OCI-LY3 (cell line): ENCODE results near the gene PPIP5K2.

Experiments
- EZH2phosphoT487 ChIP-seq: fragments of 200-600 bp; shearing (Covaris generic); IDR thresholded peaks from 2 replicates; pipeline ENCODE4 v1.6.1; 2018; ENCODE audit warnings: antibody characterized with exemption, mixed run types, low read depth
- TF ChIP-seq, protein P1 (sequence below): fragments of 200-600, 300-600 bp; sonication (generic); IDR thresholded peaks from 2 replicates; pipeline ENCODE4 v1.5.1; 2014; ENCODE audit warnings: antibody characterized with exemption, low read length, low read depth

DNA sequence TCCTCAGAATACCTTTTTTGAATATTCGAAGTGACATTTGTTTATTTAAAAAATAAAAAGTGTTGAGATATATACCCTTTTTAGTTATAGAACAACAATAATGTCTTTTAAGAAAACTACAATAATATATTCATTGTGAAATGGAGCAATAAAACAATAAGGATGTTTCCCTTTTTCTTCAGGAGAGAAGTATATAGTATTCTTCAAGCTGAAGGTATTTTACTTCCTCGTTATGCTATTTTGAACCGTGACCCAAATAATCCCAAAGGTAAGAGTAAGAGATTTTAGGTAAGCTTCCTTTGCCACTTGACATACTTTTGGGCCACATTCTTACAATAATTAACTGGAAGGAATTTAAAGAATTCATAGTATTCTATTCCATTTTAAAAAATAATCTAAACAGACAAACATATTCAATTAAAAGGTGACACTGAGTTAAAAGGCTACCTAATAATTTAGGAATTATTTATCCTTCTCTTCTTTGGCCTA is 18.1 kb downstream of the PPIP5K2 start:
- TF ChIP-seq, protein P1, sequence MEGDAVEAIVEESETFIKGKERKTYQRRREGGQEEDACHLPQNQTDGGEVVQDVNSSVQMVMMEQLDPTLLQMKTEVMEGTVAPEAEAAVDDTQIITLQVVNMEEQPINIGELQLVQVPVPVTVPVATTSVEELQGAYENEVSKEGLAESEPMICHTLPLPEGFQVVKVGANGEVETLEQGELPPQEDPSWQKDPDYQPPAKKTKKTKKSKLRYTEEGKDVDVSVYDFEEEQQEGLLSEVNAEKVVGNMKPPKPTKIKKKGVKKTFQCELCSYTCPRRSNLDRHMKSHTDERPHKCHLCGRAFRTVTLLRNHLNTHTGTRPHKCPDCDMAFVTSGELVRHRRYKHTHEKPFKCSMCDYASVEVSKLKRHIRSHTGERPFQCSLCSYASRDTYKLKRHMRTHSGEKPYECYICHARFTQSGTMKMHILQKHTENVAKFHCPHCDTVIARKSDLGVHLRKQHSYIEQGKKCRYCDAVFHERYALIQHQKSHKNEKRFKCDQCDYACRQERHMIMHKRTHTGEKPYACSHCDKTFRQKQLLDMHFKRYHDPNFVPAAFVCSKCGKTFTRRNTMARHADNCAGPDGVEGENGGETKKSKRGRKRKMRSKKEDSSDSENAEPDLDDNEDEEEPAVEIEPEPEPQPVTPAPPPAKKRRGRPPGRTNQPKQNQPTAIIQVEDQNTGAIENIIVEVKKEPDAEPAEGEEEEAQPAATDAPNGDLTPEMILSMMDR = no peak
- TF ChIP-seq EZH2phosphoT487 = no peak
